Measurements from ENCODE around the gene TMEM207. TPM values are rescaled to one million over a fixed set of nuclear protein-coding genes. Genes with fewer than 3 reads are reported as not detected.

The TMEM207 gene
- total and polyA plus RNA-seq, 2 of the 13 experiments (the other 11 are each of a cell fraction or from before 2014, with no cell fraction given) = not detected

GRCh38 chr3:190384309-190384756, 65.4 kb downstream of the TMEM207 start (continued):
- TF ChIP-seq HOXA7 (CRISPR knock-in tag; IDR thresholded peaks at IDR 0.05) (no peak), ZNF660 (CRISPR knock-in tag; IDR thresholded peaks at IDR 0.05; ENCODE audit: borderline replicate concordance, low read depth) (no peak), ZNF432 (CRISPR knock-in tag; IDR thresholded peaks at IDR 0.05; ENCODE audit: borderline replicate concordance) (no peak), PAXIP1 (CRISPR knock-in tag; conservative IDR thresholded peaks at IDR 0.05) (no peak), ZNF605 (CRISPR knock-in tag; IDR thresholded peaks at IDR 0.05) (no peak), U2AF2 (IDR thresholded peaks at IDR 0.05; ENCODE audit: low read depth, low read length) (no peak), ERF (CRISPR knock-in tag; IDR thresholded peaks at IDR 0.05) (peak; percentile 56; the same call in 1 of the 2 replicates), THAP7 (CRISPR knock-in tag; IDR thresholded peaks at IDR 0.05) (no peak), FOXK1 (CRISPR knock-in tag; IDR thresholded peaks at IDR 0.05; ENCODE audit: borderline replicate concordance, low read depth) (no peak), ZNF770 (CRISPR knock-in tag; IDR thresholded peaks at IDR 0.05) (no peak), EHMT2 (IDR thresholded peaks at IDR 0.05; ENCODE audit: borderline replicate concordance, low read depth, low read length) (no peak), SOX13 (IDR thresholded peaks at IDR 0.05) (no peak), SOX13 (CRISPR knock-in tag; conservative IDR thresholded peaks at IDR 0.05 in 1 of 2, IDR thresholded peaks at IDR 0.05 in 1 of 2) (peak in 1 of 2 experiments; percentile 10; a peak in 1 of 4 replicates), HIVEP1 (CRISPR knock-in tag; IDR thresholded peaks at IDR 0.05) (no peak), FOXJ3 (CRISPR knock-in tag; IDR thresholded peaks at IDR 0.05; ENCODE audit: borderline replicate concordance) (peak; percentile 58; the same call in 1 of the 2 replicates), ATF4 (CRISPR knock-in tag; IDR thresholded peaks at IDR 0.05) (no peak), MIXL1 (CRISPR knock-in tag; IDR thresholded peaks at IDR 0.05) (peak; percentile 62), NFKBIZ (CRISPR knock-in tag; IDR thresholded peaks at IDR 0.05) (no peak), SALL1 (CRISPR knock-in tag; IDR thresholded peaks at IDR 0.05) (peak; percentile 39; the same call in 1 of the 2 replicates), ZGPAT (CRISPR knock-in tag; IDR thresholded peaks at IDR 0.05) (peak; percentile 41; the same call in 1 of the 2 replicates), KDM5B (CRISPR knock-in tag; IDR thresholded peaks at IDR 0.05; ENCODE audit: borderline replicate concordance) (no peak)
